HG03460 (cell line): ENCODE data around the gene GDF10.

Experiments
- ATAC-seq: cut with Tn5 transposase; IDR thresholded peaks from one replicate; pipeline ENCODE4 v1.9.1; 2021; ENCODE audit not compliant: unreplicated experiment

The GDF10 gene

GRCh38 chr10:47269294-47269693, 30.7 kb upstream of the GDF10 start:
- ATAC-seq, result no peak

GRCh38 chr10:47276071-47276470, 23.9 kb upstream of the GDF10 start:
- no peak for ATAC-seq

- ATAC-seq, result no peak
Observed at GRCh38 chr10:47276576-47277351, 23.2 kb upstream of the GDF10 start.

- ATAC-seq, result no peak
Observed at GRCh38 chr10:47277352-47278151, 22.4 kb upstream of the GDF10 start.

- no peak for ATAC-seq
Observed at GRCh38 chr10:47278152-47278473, 21.9 kb upstream of the GDF10 start.

- no peak for ATAC-seq
Observed at GRCh38 chr10:47278720-47279119, 21.3 kb upstream of the GDF10 start.

- no peak for ATAC-seq
Observed at GRCh38 chr10:47279276-47279675, 20.7 kb upstream of the GDF10 start.

GRCh38 chr10:47282005-47282656, 17.9 kb upstream of the GDF10 start:
- ATAC-seq, result no peak

- ATAC-seq, result no peak
Observed at GRCh38 chr10:47282657-47283018, 17.4 kb upstream of the GDF10 start.

GRCh38 chr10:47283101-47283630, 16.8 kb upstream of the GDF10 start:
- ATAC-seq, result no peak

GRCh38 chr10:47283848-47284247, 16.1 kb upstream of the GDF10 start:
- ATAC-seq, result no peak

- no peak for ATAC-seq
Observed at GRCh38 chr10:47285381-47286115, 14.4 kb upstream of the GDF10 start.

GRCh38 chr10:47286116-47286505, 13.9 kb upstream of the GDF10 start:
- no peak for ATAC-seq

GRCh38 chr10:47286591-47287315, 13.2 kb upstream of the GDF10 start:
- no peak for ATAC-seq

GRCh38 chr10:47287365-47287802, 12.6 kb upstream of the GDF10 start:
- no peak for ATAC-seq

GRCh38 chr10:47287805-47288204, 12.2 kb upstream of the GDF10 start:
- no peak for ATAC-seq

GRCh38 chr10:47288236-47288635, 11.8 kb upstream of the GDF10 start:
- ATAC-seq, result no peak

- no peak for ATAC-seq
Observed at GRCh38 chr10:47288916-47289495, 11.0 kb upstream of the GDF10 start.

- no peak for ATAC-seq
Observed at GRCh38 chr10:47289921-47290320, 10.1 kb upstream of the GDF10 start.

- ATAC-seq, result no peak
Observed at GRCh38 chr10:47290338-47290737, 9.7 kb upstream of the GDF10 start.
